Stimulated activated CD8-positive, alpha-beta memory T cell treated with anti-CD3 and anti-CD28 coated beads, Interleukin-12 subunit alpha, Interleukin-12 subunit beta, amount 100 ng/mL, for 1 hour (primary cell): ENCODE data around the gene PRKCA.
"Not testable (repeated sequence)": the region's sequence is repeated elsewhere in the genome, so short reads cannot be mapped to it uniquely, and the experiment has no call there.

Experiments used
- DNase-seq: peaks from one replicate; pipeline ENCODE4 v3.0.0-alpha.2; 2020; ENCODE audit warnings: low read depth

Gene PRKCA

DNA sequence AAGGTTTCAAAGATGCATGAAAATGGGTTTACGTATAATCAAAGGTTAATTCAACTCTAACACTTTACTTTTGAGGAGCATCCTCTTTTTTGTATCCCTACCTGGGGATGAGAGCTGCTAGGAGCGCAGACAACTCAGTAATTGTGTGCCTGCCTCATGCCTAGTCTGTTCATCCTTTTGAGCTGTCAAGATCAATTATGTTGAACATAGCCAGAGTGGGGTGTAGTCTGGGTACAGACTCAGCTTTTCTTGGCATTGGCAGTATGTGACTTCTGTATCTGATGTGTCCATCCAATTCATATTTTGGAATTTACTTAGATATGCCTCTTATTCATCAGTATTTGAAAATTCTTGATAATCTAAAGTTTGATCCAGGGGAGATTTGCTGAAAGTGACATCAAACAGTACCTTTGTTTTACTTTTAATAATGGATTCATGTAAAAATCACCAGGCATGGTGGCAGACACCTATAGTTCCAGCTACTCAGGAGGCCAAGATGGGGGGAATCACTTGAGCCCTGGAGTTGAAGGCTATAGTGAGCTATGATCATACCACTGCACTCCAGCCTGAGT is 24.1 kb downstream of the PRKCA start:
- no peak for DNase-seq

DNA sequence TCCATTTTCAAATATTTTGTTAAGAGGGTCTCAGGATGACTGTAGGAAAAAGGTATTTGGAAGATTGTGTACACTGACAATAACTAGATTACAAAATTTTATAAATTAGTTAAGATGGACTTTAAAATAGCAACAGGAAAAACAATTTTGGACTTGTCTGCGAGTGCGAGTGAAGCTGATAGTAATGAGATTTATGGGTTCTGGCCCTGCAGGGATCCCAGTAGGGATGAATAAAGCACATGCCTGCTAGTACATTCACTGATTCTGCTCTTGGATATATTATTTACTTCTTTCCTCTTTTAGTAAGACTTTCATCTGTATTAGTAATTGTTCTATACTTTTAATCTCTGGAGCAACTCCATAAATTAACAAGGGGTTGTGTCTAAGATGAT is 28.2 kb downstream of the PRKCA start:
- no peak for DNase-seq

DNA sequence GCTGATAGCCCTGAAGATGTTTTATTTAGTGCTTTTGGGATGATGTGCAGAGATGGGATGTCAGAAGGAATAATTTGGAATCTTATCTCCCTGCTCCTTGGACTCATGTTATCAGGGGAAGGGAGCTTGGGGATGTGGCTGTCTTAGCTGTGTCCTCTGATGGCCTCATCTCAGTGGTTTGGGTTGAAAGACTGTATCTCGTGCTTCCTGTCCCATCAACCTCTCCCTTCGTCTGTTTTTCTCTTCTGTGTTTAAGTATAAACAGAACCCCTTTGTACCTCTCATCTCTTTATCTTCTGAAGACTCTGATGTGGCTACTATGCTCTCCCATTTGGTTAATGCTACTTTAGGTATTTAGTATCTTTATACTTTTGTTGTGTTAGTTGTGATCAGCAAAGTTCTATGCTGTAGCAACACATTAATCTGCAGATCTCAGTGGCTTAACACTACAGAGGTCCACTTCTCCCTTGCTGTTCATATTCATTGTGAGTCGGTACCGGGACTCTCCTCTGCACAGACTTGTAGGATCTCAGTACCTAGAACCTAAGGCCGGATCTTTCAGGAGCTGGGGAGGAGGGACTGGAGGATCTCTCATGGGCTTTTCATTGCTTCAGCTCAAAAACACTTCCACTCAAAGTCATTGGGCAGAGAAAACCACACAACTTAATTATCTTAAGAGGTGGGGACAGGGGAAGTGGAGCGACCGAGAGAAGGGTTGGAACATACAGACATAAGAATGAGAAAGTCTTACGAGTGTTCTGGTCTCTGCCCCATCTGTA is 28.8 kb downstream of the PRKCA start:
- DNase-seq, result no peak

DNA sequence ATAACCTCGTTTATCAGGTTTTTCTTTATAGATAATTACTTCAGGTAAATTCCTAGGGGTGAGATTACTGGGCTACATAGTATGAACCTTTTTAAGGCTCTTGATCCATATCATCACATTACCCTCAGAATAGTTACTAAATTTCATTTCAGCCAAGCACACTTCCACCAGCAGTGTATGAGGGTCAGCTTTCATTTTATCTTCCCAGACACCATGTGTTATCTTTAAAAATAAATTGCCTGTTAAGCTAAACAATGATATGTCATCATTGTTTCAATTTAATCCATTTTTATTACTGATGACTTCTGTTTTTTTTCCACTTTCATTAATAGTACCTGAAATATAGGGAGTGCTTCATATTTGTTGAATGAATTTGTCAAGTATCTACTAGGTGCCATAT is 33.4 kb downstream of the PRKCA start:
- no peak for DNase-seq

DNA sequence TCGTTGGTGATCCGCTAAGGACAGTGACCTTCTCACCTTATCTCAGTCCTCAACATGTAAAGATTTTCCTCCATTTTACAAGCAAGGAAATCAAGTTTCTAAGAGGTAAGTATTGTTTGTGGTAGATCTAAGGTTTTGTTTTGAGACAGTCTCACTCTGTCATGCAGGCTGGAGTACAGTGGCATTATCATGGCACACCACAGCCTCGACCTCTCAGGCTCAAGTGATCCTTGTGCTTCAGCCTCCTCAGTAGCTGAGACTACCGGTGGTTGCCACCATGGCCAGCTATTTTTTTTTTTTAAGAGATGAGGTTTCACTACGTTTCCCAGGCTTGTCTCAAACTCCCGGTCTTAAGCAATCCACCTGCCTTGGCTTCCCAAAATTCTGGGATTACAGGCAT is 34.9 kb downstream of the PRKCA start:
- no peak for DNase-seq

DNA sequence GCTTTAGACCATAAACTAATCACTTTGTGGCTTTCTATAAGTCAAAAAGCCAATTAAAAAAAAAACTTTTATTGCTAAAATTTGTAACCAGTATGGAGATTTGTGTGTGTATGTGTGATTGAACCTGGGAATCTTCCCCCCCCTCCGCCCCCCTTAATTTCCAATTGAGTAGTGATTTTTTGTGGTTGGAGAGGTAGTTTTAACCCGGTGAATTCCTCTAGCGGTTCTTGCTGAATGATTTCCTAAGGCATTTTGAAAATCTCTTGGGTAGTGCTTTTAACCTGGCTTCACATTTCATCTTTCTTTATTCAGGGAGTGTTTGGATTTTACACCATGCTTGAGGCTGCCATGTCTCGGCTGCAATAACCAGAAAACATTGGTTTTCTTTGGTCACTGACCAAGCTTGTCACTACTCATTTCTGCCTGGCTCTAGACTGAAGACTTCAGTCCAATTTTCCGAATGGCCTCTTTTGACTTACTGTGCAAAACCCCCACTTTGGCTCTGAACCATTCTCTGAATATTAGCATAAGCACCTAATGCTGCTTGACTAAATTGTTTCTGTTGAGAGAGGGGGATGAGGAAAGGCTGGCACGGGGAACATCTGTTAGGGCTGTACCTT is 35.6 kb downstream of the PRKCA start:
- DNase-seq, result no peak

DNA sequence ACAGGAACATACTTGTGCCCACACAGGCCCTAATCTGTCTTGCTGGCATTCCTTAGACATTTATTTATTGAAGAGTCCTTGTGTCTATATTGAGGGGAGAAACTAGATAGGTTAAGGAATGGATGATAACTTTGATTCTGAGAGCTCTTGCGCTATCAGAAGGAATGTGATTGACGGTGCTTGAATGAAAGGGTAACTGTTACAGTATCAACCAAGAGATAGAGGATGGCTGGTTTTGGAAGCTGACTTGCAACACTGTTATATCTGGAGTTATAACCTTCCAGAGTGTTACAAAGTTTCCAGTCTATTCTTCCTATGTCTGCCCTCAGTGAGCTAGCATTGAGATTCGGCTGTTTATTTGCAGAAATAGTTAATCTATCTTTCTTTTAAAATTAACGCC is 36.5 kb downstream of the PRKCA start:
- no peak for DNase-seq

DNA sequence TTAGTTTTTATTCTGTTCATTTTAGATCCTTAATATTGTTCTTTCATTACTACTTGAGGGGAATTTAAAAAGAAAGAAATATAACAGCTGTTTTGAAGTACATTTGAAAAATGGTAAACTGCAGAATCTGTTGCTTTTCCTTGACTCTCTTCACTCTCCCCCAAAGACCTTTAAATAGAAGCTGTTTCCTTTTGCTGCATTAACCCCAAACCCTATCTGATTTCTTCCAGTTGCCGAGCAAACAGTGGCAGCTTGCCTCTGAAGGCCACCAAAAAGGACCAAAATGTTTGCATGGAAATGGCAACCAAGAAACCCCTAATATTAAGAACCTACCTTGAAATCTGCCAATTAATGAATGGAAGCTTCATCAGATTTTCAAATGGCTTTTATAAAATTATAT is 37.1 kb downstream of the PRKCA start:
- no peak for DNase-seq

DNA sequence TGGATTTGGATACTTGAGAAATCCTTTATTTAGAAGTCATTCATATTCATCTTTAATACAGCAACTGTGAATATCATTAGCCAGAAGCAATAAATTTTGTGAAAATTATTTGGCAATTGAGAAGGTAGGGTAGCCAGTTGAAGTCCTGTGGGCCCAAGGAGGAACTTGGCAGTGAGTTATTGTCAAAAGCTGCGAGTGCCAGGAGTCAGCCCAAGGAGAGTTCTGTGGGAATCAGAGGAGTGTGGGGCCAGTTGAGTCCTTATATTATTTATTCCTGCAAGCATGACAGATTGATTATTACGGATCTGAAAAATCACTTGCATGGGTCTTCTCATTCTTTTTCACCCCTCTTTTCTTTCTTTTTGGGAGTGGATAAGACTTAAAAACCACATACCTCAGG is 38.3 kb downstream of the PRKCA start:
- no peak for DNase-seq

DNA sequence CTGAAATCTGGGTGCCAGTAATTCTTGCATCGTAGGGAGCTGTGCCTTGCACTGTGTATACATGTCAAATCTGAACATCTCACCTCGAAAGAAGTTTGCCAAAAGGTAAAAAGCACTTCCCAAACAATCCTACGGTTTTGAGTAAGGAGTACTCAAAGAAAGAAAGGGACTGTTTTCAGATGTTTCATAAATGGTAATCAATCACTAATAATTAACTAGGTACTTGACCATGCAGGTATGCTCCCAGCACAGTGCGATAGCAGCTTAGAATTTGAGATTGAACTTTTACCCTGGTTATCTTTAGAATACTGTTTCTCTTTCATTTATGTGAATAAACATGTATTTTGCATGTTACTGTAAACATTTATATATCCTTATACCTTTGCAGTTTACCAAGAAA is 39.0 kb downstream of the PRKCA start:
- DNase-seq, result no peak

DNA sequence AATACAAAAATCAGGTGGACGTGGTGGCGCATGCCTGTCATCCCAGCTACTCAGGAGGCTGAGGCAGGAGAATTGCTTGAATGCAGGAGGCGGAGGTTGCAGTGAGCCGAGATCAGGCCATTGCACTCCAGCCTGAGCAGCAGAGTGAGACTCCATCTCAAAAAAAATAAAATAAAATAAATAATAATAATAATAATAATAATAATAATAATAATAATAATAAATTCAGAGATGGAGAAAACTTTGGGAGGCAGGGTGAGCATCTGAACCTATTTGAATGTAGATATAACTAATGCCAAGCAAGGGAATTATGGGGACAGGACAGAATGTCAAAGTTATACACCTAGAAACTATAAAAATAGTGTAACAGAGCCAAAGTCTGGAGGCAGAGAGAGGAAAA is 39.9 kb downstream of the PRKCA start:
- not testable (repeated sequence) for DNase-seq

DNA sequence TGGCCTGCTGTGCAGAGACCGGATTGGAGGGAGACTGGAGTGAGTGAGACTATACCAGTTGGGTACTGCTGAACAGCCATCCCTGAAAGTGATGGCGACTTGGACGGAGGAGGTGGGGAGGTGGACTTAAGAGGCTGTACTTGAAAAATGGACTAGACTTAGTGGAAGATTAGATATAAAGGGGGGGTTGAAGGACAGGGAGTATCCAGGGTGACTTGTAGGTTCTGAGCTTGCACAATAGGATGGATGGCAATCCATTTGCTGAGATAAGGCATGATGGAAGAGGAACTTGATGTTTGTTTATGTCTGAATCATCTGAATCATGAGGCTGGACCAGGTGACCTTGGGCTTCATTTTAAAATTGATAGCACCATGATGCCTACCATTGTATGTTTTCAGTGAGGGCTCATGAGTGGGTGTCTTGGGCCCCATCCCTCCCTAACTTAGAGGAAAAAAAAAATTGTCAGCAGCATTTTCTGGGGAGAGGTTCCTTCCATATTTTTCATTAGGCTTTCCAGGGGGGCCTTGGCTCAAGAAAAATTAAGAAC is 41.2 kb downstream of the PRKCA start:
- no peak for DNase-seq

DNA sequence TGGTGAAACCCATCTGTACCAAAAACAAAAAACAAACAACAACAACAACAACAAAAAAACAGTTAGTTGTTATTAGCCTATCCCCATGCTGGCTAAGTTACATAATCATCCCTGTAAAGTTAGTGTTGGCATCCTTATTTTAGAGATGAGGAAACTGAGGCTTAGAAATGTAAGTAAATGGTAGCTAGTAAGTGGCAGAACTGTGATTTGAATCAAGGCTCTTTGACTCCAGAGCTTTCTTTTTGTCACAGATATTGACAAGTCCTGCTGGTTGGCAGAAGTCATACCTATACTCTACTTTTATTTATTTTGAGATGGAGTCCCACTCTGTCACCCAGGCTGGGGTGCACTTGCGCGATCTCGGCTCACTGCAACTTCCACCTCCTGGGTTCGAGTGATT is 42.1 kb downstream of the PRKCA start:
- DNase-seq, result no peak

DNA sequence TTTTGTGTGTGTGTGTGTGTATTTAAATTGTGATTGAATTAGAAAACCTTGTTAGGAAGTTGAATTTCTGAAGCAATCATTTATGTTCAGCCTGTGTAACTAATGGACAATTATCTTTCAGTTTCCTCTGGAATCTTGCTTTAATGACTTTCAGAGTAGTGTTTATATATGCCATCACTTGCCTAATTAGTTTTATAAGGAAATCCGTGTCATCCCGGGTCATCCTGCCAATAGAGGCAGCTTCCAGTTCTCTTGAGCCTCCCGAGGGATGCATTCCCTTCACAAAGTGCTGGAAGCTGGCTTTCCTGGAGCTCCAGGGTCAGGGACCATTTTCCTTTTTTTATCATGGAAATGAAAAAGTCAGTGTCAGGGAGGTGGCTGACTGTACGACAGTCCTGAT is 42.9 kb downstream of the PRKCA start:
- no peak for DNase-seq

DNA sequence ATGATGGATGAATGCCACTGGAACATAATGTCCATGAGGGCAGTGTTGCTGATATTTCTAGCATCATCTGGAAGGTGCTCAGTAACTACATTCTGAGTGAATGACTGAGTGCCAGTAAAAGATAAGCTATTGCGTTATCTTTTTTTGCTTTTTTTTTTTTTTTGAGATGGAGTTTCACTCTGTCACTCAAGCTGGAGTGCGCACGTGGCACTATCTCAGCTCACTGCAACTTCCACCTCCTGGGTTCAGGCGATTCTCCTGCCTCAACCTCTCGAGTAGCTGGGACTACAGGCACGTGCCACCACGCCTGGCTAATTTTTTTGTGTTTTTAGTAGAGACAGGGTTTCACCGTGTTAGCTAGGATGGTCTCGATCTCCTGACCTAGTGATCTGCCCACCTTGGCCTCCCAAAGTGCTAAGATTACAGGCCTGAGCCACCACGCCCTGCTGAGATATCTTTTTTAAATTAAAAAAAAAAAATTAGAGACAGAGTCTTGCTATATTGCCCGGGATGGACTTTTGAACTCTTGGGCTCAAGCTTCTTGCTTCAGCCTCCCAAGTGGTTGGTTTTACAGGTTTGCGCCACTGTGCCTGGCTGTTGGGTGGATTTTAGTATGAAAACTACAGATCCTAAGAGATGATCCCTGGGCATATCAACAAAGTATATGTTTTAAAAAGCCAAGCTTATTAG is 43.7 kb downstream of the PRKCA start:
- not testable (repeated sequence) for DNase-seq

DNA sequence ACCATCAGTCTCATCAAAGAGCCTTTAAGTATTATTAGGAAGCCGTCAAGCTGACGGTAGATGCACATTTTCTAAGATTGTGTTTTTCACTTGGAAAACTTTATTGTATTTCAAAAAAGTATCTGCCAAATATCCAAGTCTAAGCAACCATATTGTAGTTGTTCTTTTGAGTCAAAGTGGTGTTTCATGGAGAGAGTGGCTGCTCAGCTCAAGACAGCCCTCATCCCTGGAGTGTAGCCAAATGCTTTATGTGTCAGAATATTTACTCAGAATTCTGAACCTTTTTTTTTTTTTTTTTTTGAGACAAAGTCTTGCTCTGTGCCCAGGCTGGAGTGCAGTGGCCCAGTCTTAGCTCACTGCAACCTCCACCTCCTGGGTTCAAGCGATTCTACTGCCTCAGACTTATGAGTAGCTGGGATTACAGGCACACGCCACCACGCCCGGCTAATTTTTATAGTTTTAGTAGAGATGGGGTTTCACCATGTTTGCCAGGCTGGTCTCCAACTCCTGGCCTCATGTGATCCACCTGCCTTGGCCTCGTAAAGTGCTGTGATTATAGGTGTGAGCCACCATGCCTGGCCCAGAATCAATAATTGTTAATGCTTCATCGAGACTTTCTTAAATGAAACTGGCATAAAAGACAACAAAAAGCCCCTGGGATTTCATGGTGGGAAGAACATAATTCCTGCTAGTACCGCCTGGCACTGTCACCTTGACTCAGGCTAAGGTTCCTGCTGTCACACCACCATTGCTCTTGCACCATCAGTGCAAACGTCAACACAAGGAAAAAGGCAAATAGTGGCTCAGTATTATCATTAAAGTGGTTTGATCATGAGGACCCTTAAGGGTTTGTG is 45.5 kb downstream of the PRKCA start:
- DNase-seq, result no peak

DNA sequence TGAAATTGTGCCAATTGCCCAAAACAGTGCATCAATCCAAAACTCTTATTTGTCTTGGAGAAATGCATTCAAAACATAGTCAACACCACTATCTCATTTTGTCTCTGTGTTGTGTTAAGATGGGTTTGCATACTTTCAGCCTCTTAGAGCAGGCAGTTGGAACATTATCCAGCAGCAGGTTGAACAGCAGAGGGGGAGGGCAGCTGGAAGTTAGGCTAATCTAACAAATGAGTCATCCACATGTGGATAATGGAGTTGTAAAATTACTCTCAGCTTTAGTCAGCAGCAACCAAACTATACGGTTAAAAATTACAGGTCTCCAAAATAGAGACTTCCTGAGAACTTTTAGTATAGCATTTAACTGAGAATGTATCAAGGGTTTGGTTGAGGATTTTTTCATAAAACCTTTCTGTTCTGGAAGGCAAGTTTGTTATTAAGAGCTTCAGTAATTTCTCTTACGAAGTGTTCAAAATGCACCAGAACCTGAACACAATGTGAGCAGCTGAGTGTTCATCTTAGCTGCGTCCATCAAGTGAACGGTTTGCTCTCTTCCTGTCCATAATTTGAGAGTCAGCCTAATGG is 46.3 kb downstream of the PRKCA start:
- DNase-seq, result no peak

DNA sequence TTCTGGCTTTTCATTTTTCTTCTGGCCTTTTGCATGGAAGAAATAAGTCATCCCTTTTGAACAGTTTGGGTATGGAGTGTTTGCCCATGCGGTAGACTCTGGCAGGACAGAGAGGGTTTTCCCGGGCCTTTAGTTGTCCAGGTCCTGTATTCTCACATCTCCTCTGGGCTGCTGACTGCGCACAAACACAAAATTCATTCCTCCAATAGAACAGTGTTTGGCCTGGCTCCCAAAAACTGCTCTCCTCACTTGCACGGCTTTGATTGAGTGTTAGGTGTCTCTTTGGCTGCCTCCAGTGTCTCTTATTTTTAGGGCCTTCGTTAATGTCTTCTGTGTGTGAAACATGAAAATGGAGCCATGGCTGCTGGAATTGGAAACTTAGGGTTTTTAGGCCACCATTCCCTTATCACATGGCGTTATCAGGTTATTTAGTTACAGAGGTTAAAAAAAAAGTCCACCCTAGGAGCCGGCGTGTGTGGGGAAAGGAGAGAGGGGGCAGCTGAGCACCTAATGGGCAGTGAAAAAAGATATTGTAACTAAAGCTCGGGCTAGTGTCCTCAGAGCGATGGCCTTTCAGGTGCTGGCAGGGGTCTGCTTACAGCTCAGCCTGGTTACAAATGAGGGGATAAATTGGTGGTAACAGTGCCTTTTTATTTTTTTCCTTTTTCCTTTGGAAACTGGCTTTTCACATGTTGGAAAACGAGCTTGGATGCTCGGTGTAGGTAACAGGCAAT is 47.3 kb downstream of the PRKCA start:
- no peak for DNase-seq

DNA sequence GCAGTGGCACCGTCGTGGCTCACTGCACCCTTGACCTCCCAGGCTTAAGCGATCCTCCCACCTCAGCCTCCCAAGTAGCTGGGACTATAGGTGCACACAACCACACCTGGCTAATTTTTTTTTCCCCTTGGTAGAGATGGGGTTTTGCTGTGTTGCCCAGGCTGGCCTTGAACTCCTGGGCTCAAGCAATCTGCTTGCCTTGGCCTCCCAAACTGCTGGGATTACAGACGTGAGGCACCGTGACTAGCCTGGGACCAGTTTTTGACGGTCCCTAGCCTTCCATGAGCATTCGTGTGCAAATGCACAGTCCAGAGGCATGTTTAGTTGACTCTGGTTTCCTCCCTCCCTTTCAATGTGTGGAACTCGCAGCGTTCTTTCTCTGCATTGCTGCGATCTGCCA is 48.2 kb downstream of the PRKCA start:
- not testable (repeated sequence) for DNase-seq

DNA sequence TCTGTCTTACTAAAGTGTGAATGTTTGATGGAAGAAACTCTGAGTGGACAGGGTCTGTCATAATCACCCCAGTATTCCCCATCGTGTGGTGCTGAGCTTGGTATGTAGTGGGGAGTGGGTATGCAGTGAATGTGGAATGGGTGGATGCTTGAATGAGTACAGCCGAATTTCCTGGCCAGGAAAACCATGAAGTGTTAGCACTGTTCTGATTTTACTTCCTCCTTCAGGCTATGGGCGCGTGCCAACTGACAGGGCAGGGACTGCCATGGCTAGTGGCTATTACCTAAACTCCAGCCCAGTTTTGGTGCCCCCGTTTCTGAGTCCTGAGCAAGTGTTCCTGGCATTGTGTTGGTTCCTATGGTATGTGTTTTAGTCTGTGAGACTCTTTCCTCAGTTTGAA is 48.6 kb downstream of the PRKCA start:
- DNase-seq, result no peak

DNA sequence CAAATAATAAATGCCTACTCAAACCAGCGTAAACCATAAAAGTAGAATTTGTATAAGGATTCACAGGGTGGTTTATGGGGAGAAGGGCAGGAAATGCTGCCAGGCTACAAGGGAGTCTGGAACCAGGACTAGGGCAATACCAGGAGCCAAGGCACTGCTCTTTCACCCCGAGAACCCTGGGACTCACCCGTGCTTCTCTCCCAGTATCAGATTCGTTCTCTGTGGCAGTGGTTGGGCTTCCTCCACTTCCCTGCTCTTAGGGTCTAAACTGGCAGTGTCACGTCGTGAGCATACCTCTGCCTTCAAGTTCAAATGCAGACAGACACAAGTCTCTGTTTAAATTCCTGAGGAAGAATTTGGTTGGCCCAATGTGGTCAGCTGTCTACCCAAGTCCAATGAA is 49.3 kb downstream of the PRKCA start:
- DNase-seq, result no peak
